Measurements from ENCODE around the gene OSBPL7. TPM values are rescaled to one million over a fixed set of nuclear protein-coding genes. Genes with fewer than 3 reads are reported as not detected.

The OSBPL7 gene
- total RNA-seq, 1 donor from 2014 or later, result 17.4 TPM

- H3K27me3 Mint-ChIP-seq (ENCODE audit: low read depth), result peaks cover 55% of the 10 kb centered on the region
Measured at GRCh38 chr17:47851764-47852112, 30.1 kb upstream of the OSBPL7 start.

GRCh38 chr17:47850692-47851573 is 29.3 kb upstream of the OSBPL7 start, which contains the start of gene SP6:
TSS of gene SP6 (minus strand) at chr17:47851163. CDS start at chr17:47848429, 2,734 bp downstream.
- Mint-ChIP-seq H3K27me3 (ENCODE audit: low read depth) (peaks cover 61% of the 10 kb centered on the region), H3K36me3 (ENCODE audit: low read depth) (no peaks in the 10 kb centered on the region), H3K9me3 (ENCODE audit: low read depth) (no peaks in the 10 kb centered on the region), H3K4me1 (ENCODE audit: low read depth) (peaks cover 21% of the 10 kb centered on the region), H3K4me3 (ENCODE audit: unreplicated experiment) (peak within 1 kb of the TSS; percentile 16), H3K27ac (ENCODE audit: unreplicated experiment) (peak within 1 kb of the TSS; percentile 57)
- DNase-seq (ENCODE audit: low spot score), result peak; percentile 92
- TF ChIP-seq CTCF (IDR thresholded peaks at IDR 0.05), result peak; percentile 63

More at GRCh38 chr17:47851764-47852112, 30.1 kb upstream of the OSBPL7 start:
- H3K27ac Mint-ChIP-seq (ENCODE audit: unreplicated experiment), result no peak overlapping the region
- DNase-seq (ENCODE audit: low spot score), result peak; percentile 49
- peaks cover 21% of the 10 kb centered on the region for H3K4me1 Mint-ChIP-seq (ENCODE audit: low read depth)
- no peak overlapping the region for H3K4me3 Mint-ChIP-seq (ENCODE audit: unreplicated experiment)
- H3K9me3 Mint-ChIP-seq (ENCODE audit: low read depth), result no peaks in the 10 kb centered on the region
- no peak for TF ChIP-seq CTCF (IDR thresholded peaks at IDR 0.05)
- no peaks in the 10 kb centered on the region for H3K36me3 Mint-ChIP-seq (ENCODE audit: low read depth)

- H3K27ac Mint-ChIP-seq (ENCODE audit: unreplicated experiment), result no peak overlapping the region
- DNase-seq (ENCODE audit: low spot score), result no peak
- H3K9me3 Mint-ChIP-seq (ENCODE audit: low read depth), result no peaks in the 10 kb centered on the region
- no peak overlapping the region for H3K4me3 Mint-ChIP-seq (ENCODE audit: unreplicated experiment)
- TF ChIP-seq CTCF (IDR thresholded peaks at IDR 0.05), result no peak
- H3K4me1 Mint-ChIP-seq (ENCODE audit: low read depth), result peaks cover 21% of the 10 kb centered on the region
- H3K36me3 Mint-ChIP-seq (ENCODE audit: low read depth), result no peaks in the 10 kb centered on the region
- peaks cover 62% of the 10 kb centered on the region for H3K27me3 Mint-ChIP-seq (ENCODE audit: low read depth)
Measured at GRCh38 chr17:47850373-47850691, 28.7 kb upstream of the OSBPL7 start.

- Mint-ChIP-seq H3K9me3 (ENCODE audit: low read depth) (no peaks in the 10 kb centered on the region), H3K36me3 (ENCODE audit: low read depth) (no peaks in the 10 kb centered on the region), H3K4me1 (ENCODE audit: low read depth) (peaks cover 22% of the 10 kb centered on the region), H3K4me3 (ENCODE audit: unreplicated experiment) (no peak overlapping the region), H3K27ac (ENCODE audit: unreplicated experiment) (no peak overlapping the region), H3K27me3 (ENCODE audit: low read depth) (peaks cover 44% of the 10 kb centered on the region)
- no peak for TF ChIP-seq CTCF (IDR thresholded peaks at IDR 0.05)
- no peak for DNase-seq (ENCODE audit: low spot score)
Measured at GRCh38 chr17:47848198-47848513, 26.6 kb upstream of the OSBPL7 start.

GRCh38 chr17:47847341-47848197 is 26.0 kb upstream of the OSBPL7 start:
- peak; percentile 86 for DNase-seq (ENCODE audit: low spot score)
- H3K4me1 Mint-ChIP-seq (ENCODE audit: low read depth), result peaks cover 25% of the 10 kb centered on the region
- TF ChIP-seq CTCF (IDR thresholded peaks at IDR 0.05), result peak; percentile 75
- H3K4me3 Mint-ChIP-seq (ENCODE audit: unreplicated experiment), result no peak overlapping the region
- no peaks in the 10 kb centered on the region for H3K36me3 Mint-ChIP-seq (ENCODE audit: low read depth)
- H3K27me3 Mint-ChIP-seq (ENCODE audit: low read depth), result peaks cover 38% of the 10 kb centered on the region
- H3K9me3 Mint-ChIP-seq (ENCODE audit: low read depth), result no peaks in the 10 kb centered on the region
- H3K27ac Mint-ChIP-seq (ENCODE audit: unreplicated experiment), result no peak overlapping the region

Measured in chondrocyte (in vitro differentiated cells).